ENCODE results near the gene CHRM5.

DNA sequence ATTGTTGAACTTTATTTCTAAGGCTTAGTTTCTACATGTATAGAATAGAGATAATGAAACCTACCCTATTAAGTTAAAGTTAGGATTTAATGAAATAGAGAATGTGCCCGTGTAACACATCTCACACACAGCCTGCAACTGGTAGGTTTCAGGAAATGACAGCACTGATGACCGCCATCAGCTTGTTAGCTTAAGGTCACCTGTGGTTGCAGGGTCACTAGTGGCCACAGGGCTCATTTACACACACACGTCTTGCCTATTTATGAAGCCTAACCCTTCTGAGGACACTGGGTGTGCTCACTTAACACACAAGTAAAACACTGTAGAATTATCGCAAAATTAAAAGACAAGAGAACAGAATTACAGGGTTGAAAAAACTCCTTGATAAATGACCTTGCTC, 20.1 kb downstream of the CHRM5 start:
- TF ChIP-seq EZH2 (IDR thresholded peaks at IDR 0.05; ENCODE audit: low read depth, low read length, severe bottlenecking), result no peak
- no peak for TF ChIP-seq CTCF (IDR thresholded peaks at IDR 0.05; ENCODE audit: control extremely low read depth in 1 of 3, insufficient read depth in 1 of 3, low read depth in 1 of 3, low read length in 3 of 3)
- TF ChIP-seq CREB1 (IDR thresholded peaks at IDR 0.05), result no peak
- TF ChIP-seq JUND (IDR thresholded peaks at IDR 0.05; ENCODE audit: low read length), result no peak
- TF ChIP-seq BACH1 (IDR thresholded peaks at IDR 0.05; ENCODE audit: low read length), result no peak
- no peak for TF ChIP-seq ZNF274 (IDR thresholded peaks at IDR 0.05; ENCODE audit: borderline replicate concordance, extremely low read depth, low read length)
- no peak for TF ChIP-seq SIN3A (conservative IDR thresholded peaks at IDR 0.05 in 1 of 2, IDR thresholded peaks at IDR 0.05 in 1 of 2; ENCODE audit: low read depth in 1 of 2, low read length in 2 of 2)
- TF ChIP-seq MAFK (IDR thresholded peaks at IDR 0.05; ENCODE audit: low read depth, low read length), result no peak
- TF ChIP-seq CBX5 (IDR thresholded peaks at IDR 0.05; ENCODE audit: low read depth, low read length), result no peak
- no peak for TF ChIP-seq GTF2F1 (IDR thresholded peaks at IDR 0.05; ENCODE audit: borderline replicate concordance, low read depth, low read length)
- TF ChIP-seq TAF1 (IDR thresholded peaks at IDR 0.05; ENCODE audit: low read depth, low read length), result no peak
- TF ChIP-seq CBX8 (IDR thresholded peaks at IDR 0.05; ENCODE audit: borderline replicate concordance, low read depth, low read length), result no peak
